Measurements from ENCODE around the gene TPP1.

TPP1 gene

DNA sequence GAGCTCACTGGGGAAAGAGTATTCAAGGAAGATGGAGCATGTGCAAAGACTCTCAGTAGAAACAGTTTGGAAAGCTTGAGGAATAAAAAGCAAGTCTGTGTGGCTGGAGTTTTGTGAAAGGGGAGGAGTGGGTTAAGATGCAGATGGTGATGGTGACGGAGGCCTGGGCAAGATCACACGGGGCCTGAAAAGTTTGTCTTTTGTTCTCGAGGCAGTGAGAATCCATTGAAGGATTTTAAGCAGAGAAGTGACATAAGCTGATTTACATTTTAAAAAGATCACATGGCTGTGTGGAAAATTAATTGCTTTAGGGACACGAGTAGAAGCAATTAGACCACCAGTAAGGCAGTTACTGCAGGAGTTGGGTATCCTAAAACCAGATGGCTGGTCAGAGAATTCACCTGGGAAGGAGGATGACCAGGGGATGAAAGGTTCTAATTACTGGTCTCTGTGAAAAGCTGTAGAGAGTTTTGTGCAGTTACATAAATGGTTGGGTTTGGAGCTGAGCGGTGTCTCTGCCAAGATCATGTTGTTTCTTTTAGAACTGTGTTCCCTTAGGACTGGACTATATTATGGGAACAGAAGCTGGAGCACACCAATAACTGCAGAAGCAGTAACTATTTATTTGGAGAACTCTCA is 22.9 kb downstream of the TPP1 start:
- no peak overlapping the region for H3K27ac ChIP-seq
- TF ChIP-seq ZFX (IDR thresholded peaks at IDR 0.05; ENCODE audit: borderline replicate concordance) = no peak
- TF ChIP-seq, protein P1, sequence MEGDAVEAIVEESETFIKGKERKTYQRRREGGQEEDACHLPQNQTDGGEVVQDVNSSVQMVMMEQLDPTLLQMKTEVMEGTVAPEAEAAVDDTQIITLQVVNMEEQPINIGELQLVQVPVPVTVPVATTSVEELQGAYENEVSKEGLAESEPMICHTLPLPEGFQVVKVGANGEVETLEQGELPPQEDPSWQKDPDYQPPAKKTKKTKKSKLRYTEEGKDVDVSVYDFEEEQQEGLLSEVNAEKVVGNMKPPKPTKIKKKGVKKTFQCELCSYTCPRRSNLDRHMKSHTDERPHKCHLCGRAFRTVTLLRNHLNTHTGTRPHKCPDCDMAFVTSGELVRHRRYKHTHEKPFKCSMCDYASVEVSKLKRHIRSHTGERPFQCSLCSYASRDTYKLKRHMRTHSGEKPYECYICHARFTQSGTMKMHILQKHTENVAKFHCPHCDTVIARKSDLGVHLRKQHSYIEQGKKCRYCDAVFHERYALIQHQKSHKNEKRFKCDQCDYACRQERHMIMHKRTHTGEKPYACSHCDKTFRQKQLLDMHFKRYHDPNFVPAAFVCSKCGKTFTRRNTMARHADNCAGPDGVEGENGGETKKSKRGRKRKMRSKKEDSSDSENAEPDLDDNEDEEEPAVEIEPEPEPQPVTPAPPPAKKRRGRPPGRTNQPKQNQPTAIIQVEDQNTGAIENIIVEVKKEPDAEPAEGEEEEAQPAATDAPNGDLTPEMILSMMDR (IDR thresholded peaks at IDR 0.05) = no peak

GRCh38 chr11:6594142-6594768 is 25.0 kb downstream of the TPP1 start:
- TF ChIP-seq ZFX (IDR thresholded peaks at IDR 0.05; ENCODE audit: borderline replicate concordance) = no peak
- TF ChIP-seq, protein P1 (IDR thresholded peaks at IDR 0.05) = no peak
- H3K27ac ChIP-seq = no peak overlapping the region

- no peak overlapping the region for H3K27ac ChIP-seq
- TF ChIP-seq, protein P1 (IDR thresholded peaks at IDR 0.05) = no peak
- no peak for TF ChIP-seq ZFX (IDR thresholded peaks at IDR 0.05; ENCODE audit: borderline replicate concordance)
These were observed 31.2 kb downstream of the TPP1 start for GRCh38 chr11:6588018-6588417.

DNA sequence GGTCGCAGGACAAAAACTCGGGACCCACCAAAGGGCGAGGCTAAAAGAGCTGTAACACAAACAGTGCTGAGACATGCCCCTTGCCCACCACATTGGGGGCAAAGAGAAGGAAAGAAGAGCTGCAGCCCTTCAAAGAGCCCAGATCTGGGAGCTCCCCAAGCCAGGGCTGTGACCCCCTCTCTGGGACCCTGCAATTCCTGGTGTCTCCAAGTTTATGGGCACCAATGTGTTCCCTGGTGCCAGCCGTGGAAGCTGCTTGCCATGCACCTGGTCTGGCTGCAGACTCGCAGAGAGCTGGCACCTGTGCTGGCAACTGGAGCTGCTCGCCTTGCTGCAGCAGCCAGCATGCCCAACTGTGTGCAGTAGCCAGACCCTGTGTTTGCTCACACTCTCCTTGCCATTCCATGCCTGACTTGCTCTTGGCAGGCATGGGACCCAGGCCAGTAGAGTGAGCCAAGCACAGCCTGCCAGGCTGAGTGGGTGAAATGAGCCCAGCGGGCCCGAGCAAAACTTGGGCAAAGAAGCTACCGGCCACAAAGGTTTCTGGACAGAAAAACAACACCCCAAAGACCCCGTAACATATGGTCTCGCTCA is 31.8 kb downstream of the TPP1 start:
- no peak for TF ChIP-seq ZFX (IDR thresholded peaks at IDR 0.05; ENCODE audit: borderline replicate concordance)
- TF ChIP-seq, protein P1 (IDR thresholded peaks at IDR 0.05) = no peak
- no peak overlapping the region for H3K27ac ChIP-seq

DNA sequence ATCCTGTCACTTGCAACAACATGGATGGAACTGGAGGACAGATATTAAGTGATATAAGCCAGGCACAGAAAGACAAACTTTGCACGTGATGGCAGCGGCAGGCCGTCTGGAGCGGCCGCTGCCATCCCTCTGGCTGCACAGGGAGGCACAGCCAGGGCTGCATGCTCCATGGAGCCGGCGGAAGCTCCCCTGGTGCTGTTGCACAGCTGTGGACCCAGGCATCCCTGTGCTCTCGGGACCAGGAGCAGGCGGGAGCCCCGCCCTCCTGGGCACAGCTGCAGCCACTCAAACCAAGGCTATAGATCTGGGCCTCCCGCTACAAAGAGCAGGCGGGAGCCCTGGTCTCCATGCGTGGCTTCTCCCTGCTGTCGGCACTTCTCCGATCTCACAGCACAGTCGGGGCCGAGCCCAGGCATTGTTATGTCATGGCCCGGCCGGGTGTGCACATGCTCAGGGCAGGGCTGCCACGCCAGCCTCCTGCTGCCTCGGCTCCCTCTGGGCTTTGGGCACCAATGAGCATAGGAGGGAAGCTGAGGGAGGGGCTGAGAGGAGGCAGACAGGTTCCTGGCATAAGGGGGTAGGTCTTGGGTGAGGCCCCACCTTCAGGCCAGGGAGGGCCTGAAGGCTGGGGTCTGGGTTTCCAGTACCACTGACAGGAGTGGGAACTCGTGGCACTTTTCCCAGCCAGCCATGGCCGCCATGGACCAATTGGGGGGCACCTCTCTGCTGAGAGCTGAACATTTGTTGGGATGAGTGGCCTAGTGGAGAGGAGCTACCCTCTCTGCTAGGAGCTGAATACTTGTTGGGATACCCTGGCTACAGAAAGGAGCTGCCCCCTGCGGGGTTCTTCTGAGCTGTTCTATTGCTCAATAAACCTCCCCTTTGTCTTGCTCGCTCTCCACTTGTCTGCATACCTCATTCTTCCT is 32.5 kb downstream of the TPP1 start:
- H3K27ac ChIP-seq = no peak overlapping the region
- no peak for TF ChIP-seq ZFX (IDR thresholded peaks at IDR 0.05; ENCODE audit: borderline replicate concordance)
- TF ChIP-seq, protein P1 (IDR thresholded peaks at IDR 0.05) = no peak

GRCh38 chr11:6584528-6584927 is 34.7 kb downstream of the TPP1 start:
- H3K27ac ChIP-seq = no peak overlapping the region
- TF ChIP-seq, protein P1 (IDR thresholded peaks at IDR 0.05) = no peak
- no peak for TF ChIP-seq ZFX (IDR thresholded peaks at IDR 0.05; ENCODE audit: borderline replicate concordance)

Data from 22Rv1 (cell line).